Activated CD8-positive, alpha-beta T cell treated with anti-CD3 and anti-CD28 coated beads for 36 hours (primary cell): ENCODE data around the gene KCNIP4. TPM values are rescaled to one million over a fixed set of nuclear protein-coding genes. Genes with fewer than 3 reads are reported as not detected.

Experiments used
- ATAC-seq: fragments of 200-7000 bp; cut with Tn5 transposase; one replicate; pipeline ENCODE4 v1.10.0; 2021; ENCODE audit warnings: mild to moderate bottlenecking, moderate library complexity
- CTCF ChIA-PET: fragments of 350-600 bp; sonication (Branson Sonifier 250); formaldehyde crosslinking; loops from one replicate; lab custom pipeline; 2021; ENCODE audit warnings: antibody characterized with exemption; lab: Charles Lee
- POLR2A ChIA-PET: fragments of 350-600 bp; sonication (Branson Sonifier 250); formaldehyde crosslinking; loops from one replicate; lab custom pipeline; 2021; ENCODE audit warnings: antibody characterized with exemption; lab: Charles Lee
- DNase-seq: peaks from one replicate; pipeline ENCODE4 v3.0.0-alpha.2; 2020
- H3K27ac Mint-ChIP-seq: one replicate; pipeline ENCODE4 v1.8.0; 2021; ENCODE audit warnings: mild to moderate bottlenecking, mixed read lengths
- H3K27me3 Mint-ChIP-seq: one replicate; pipeline ENCODE4 v1.8.0; 2021; ENCODE audit warnings: mixed read lengths
- H3K36me3 Mint-ChIP-seq: one replicate; pipeline ENCODE4 v1.8.0; 2021; ENCODE audit warnings: low read depth, mixed read lengths
- H3K4me1 Mint-ChIP-seq: one replicate; pipeline ENCODE4 v1.8.0; 2021; ENCODE audit warnings: low read depth, mixed read lengths
- H3K4me3 Mint-ChIP-seq: one replicate; pipeline ENCODE4 v1.8.0; 2021; ENCODE audit warnings: mild to moderate bottlenecking, moderate library complexity, mixed read lengths
- H3K9me3 Mint-ChIP-seq: one replicate; pipeline ENCODE4 v1.8.0; 2021; ENCODE audit warnings: mixed read lengths
- CTCF ChIP-seq: fragments of 200-600 bp; IDR thresholded peaks from one replicate; pipeline ENCODE4 v1.8.0; 2022; ENCODE audit warnings: antibody characterized with exemption, mild to moderate bottlenecking
- intact Hi-C: fragments of 100-400 bp; cut with micrococcal nuclease; formaldehyde crosslinking; loops from one replicate; pipeline ENCODE4 v1.10.0; 2022
- microRNA-seq: library from miRNA; unstranded; fragments of <30 nt; microRNA quantifications from one replicate; pipeline ENCODE4 v1.2.0, GENCODE V29; 2022; ENCODE audit warnings: borderline microRNAs expressed, borderline replicate concordance
- total RNA-seq, 2 experiments: library from RNA; stranded (reverse); gene quantifications; one replicate each; pipeline ENCODE4 v1.2.3, GENCODE V29; 2021

The KCNIP4 gene
- total RNA-seq, 2 experiments from 2014 or later, result not detected

- no peak for ATAC-seq
- ChIA-PET POLR2A (no interaction called here), CTCF (no interaction called here)
- Mint-ChIP-seq H3K27me3 (peaks cover 9% of the 10 kb centered on the region), H3K27ac (no peak overlapping the region), H3K36me3 (no peaks in the 10 kb centered on the region), H3K4me1 (no peaks in the 10 kb centered on the region), H3K9me3 (no peaks in the 10 kb centered on the region), H3K4me3 (no peak overlapping the region)
- intact Hi-C loops, result loop anchor here (10.0 kb wide), 1 partner anchor 1996 kb away; no protein-coding TSS in a partner anchor
- DNase-seq, result no peak
- no peak for TF ChIP-seq CTCF
Observed at GRCh38 chr4:20681271-20681670, 1267.3 kb downstream of the KCNIP4 start.

- peaks cover 9% of the 10 kb centered on the region for H3K27me3 Mint-ChIP-seq
- CTCF ChIA-PET, result no interaction called here
- intact Hi-C loops, result loop anchor here (10.0 kb wide), 1 partner anchor 1996 kb away; no protein-coding TSS in a partner anchor
- H3K36me3 Mint-ChIP-seq, result no peaks in the 10 kb centered on the region
- H3K4me3 Mint-ChIP-seq, result no peak overlapping the region
- no peaks in the 10 kb centered on the region for H3K9me3 Mint-ChIP-seq
- H3K4me1 Mint-ChIP-seq, result no peaks in the 10 kb centered on the region
- ATAC-seq (no peak), DNase-seq (no peak)
- POLR2A ChIA-PET, result interaction anchor here (0.5 kb wide), 1 partner anchor 15 kb away, joined by 3 read pairs; no protein-coding TSS in a partner anchor
- H3K27ac Mint-ChIP-seq, result no peak overlapping the region
- no peak for TF ChIP-seq CTCF
Observed at GRCh38 chr4:20680736-20681135, 1267.8 kb downstream of the KCNIP4 start.

- intact Hi-C loops, result loop anchor here (10.0 kb wide), 1 partner anchor 1995 kb away; no protein-coding TSS in a partner anchor
- peaks cover 9% of the 10 kb centered on the region for H3K27me3 Mint-ChIP-seq
- no peak for TF ChIP-seq CTCF
- no peaks in the 10 kb centered on the region for H3K36me3 Mint-ChIP-seq
- no peaks in the 10 kb centered on the region for H3K9me3 Mint-ChIP-seq
- H3K27ac Mint-ChIP-seq, result no peak overlapping the region
- H3K4me1 Mint-ChIP-seq, result no peaks in the 10 kb centered on the region
- POLR2A ChIA-PET, result interaction anchor here (0.5 kb wide), 1 partner anchor 16 kb away, joined by 3 read pairs; no protein-coding TSS in a partner anchor
- DNase-seq (no peak), ATAC-seq (no peak)
- no peak overlapping the region for H3K4me3 Mint-ChIP-seq
- CTCF ChIA-PET, result no interaction called here
Observed at GRCh38 chr4:20679951-20680350, 1268.6 kb downstream of the KCNIP4 start.

Small RNA genes lying within 50 kb of the gene (microRNA-seq; reads per million reads assigned to microRNA genes)
- not detected for gene MIR7978
